NCI-H2196 (cell line): ENCODE results near the gene SLC29A3.
A peak's percentile ranks its signal among the peaks of the same experiment; 100 is the strongest.

Experiments
- DNase-seq: peaks from one replicate; lab custom pipeline; 2025; ENCODE audit not compliant: unreplicated experiment; lab: John Stamatoyannopoulos, UW

SLC29A3 gene

GRCh38 chr10:71320592-71320991 is 1.5 kb downstream of the SLC29A3 start:
- DNase-seq: no peak

GRCh38 chr10:71321386-71321785 is 2.3 kb downstream of the SLC29A3 start:
- DNase-seq: no peak

- no peak for DNase-seq
These were observed 4.3 kb downstream of the SLC29A3 start for GRCh38 chr10:71323407-71323806.

GRCh38 chr10:71324743-71325142 is 5.7 kb downstream of the SLC29A3 start:
- DNase-seq: no peak

GRCh38 chr10:71325267-71325666 is 6.2 kb downstream of the SLC29A3 start:
- no peak for DNase-seq

- DNase-seq: peak; percentile 77
These were observed 7.4 kb downstream of the SLC29A3 start for GRCh38 chr10:71326464-71326881.

- DNase-seq: no peak
These were observed 11.8 kb downstream of the SLC29A3 start for GRCh38 chr10:71330789-71331404.

GRCh38 chr10:71331736-71332135 is 12.7 kb downstream of the SLC29A3 start:
- no peak for DNase-seq

- no peak for DNase-seq
These were observed 13.4 kb downstream of the SLC29A3 start for GRCh38 chr10:71332466-71332865.

- no peak for DNase-seq
These were observed 14.2 kb downstream of the SLC29A3 start for GRCh38 chr10:71333129-71333887.

GRCh38 chr10:71334221-71334791 is 15.2 kb downstream of the SLC29A3 start:
- no peak for DNase-seq

- no peak for DNase-seq
These were observed 16.2 kb downstream of the SLC29A3 start for GRCh38 chr10:71335173-71335708.

- DNase-seq: no peak
These were observed 17.6 kb downstream of the SLC29A3 start for GRCh38 chr10:71336632-71337031.

- no peak for DNase-seq
These were observed 18.2 kb downstream of the SLC29A3 start for GRCh38 chr10:71337219-71337701.

GRCh38 chr10:71338728-71339495 is 19.9 kb downstream of the SLC29A3 start:
- no peak for DNase-seq

GRCh38 chr10:71339796-71340589 is 20.9 kb downstream of the SLC29A3 start:
- DNase-seq: no peak

- no peak for DNase-seq
These were observed 23.7 kb downstream of the SLC29A3 start for GRCh38 chr10:71342573-71343391.

- DNase-seq: no peak
These were observed 24.3 kb downstream of the SLC29A3 start for GRCh38 chr10:71343392-71343773.

- DNase-seq: no peak
These were observed 25.3 kb downstream of the SLC29A3 start for GRCh38 chr10:71344154-71344925.
